Neuronal stem cell (in vitro differentiated cells): ENCODE results near the gene CCT6B. TPM values are rescaled to one million over a fixed set of nuclear protein-coding genes. Genes with fewer than 3 reads are reported as not detected.

Experiments
- DNase-seq: peaks from one replicate; pipeline ENCODE4 v3.0.0-alpha.2; 2013; ENCODE audit warnings: low spot score
- H2AFZ ChIP-seq: one replicate; pipeline ENCODE4 v1.6.1; 2013; ENCODE audit warnings: mild to moderate bottlenecking, low read length, inconsistent platforms
- H2AK5ac ChIP-seq: 2 replicates; pipeline ENCODE4 v1.6.1; 2013; ENCODE audit warnings: low read depth, mild to moderate bottlenecking, inconsistent platforms, low read length, moderate library complexity, mixed read lengths
- H2BK120ac ChIP-seq: 2 replicates; pipeline ENCODE4 v1.6.1; 2013; ENCODE audit warnings: low read depth, mild to moderate bottlenecking, inconsistent platforms, low read length, moderate library complexity, mixed read lengths
- H2BK12ac ChIP-seq: one replicate; pipeline ENCODE4 v1.6.1; 2013; ENCODE audit warnings: low read length, inconsistent platforms
- H2BK15ac ChIP-seq: 2 replicates; pipeline ENCODE4 v1.6.1; 2013; ENCODE audit warnings: mild to moderate bottlenecking, low read length, inconsistent platforms, mixed read lengths
- H2BK5ac ChIP-seq: one replicate; pipeline ENCODE4 v1.6.1; 2013; ENCODE audit warnings: inconsistent platforms, mild to moderate bottlenecking, low read length, moderate library complexity
- H3K14ac ChIP-seq: one replicate; pipeline ENCODE4 v1.6.1; 2013; ENCODE audit warnings: low read length, inconsistent platforms
- H3K18ac ChIP-seq: 2 replicates; pipeline ENCODE4 v1.6.1; 2013; ENCODE audit warnings: low read length, inconsistent platforms
- H3K23ac ChIP-seq: 2 replicates; pipeline ENCODE4 v1.6.1; 2013; ENCODE audit warnings: low read depth, mild to moderate bottlenecking, mixed read lengths, low read length, inconsistent platforms; ENCODE audit not compliant: poor library complexity
- H3K27ac ChIP-seq: replicated peaks from 3 replicates; pipeline ENCODE4 v1.5.1; 2013; ENCODE audit warnings: low read length, inconsistent platforms
- H3K27me3 ChIP-seq, 3 experiments: 2 replicates each; pipeline ENCODE4 v1.6.1; 2013; ENCODE audit warnings: low read length in 3 of 3, mild to moderate bottlenecking in 2 of 3, inconsistent platforms in 1 of 3, low read depth in 1 of 3, mixed read lengths in 1 of 3, moderate library complexity in 1 of 3; ENCODE audit not compliant: control insufficient read depth in 3 of 3, insufficient read depth in 3 of 3
- H3K36me3 ChIP-seq, 2 donors: replicated peaks in 1 of 2; 2 replicates each; pipeline ENCODE4 v1.6.1; 2013; ENCODE audit warnings: low read length in 2 of 2; ENCODE audit not compliant: control insufficient read depth in 2 of 2, insufficient read depth in 2 of 2
- H3K4ac ChIP-seq: 2 replicates; pipeline ENCODE4 v1.6.1; 2013; ENCODE audit warnings: inconsistent platforms, mild to moderate bottlenecking, low read length, moderate library complexity
- H3K4me1 ChIP-seq, 2 donors: 1 replicate in 1 of 2; 2 replicates in 1 of 2; pipeline ENCODE4 v1.6.1; 2013; ENCODE audit warnings: low read length in 2 of 2, low read depth in 1 of 2; ENCODE audit not compliant: control insufficient read depth in 2 of 2, insufficient read depth in 1 of 2
- H3K4me2 ChIP-seq: one replicate; pipeline ENCODE4 v1.6.1; 2013; ENCODE audit warnings: mild to moderate bottlenecking, low read length, inconsistent platforms; ENCODE audit not compliant: insufficient read depth, poor library complexity, severe bottlenecking
- H3K4me3 ChIP-seq, 2 donors: 2 replicates each; pipeline ENCODE4 v1.5.1; 2013; ENCODE audit warnings: low read length in 2 of 2, mild to moderate bottlenecking in 2 of 2, inconsistent platforms in 1 of 2, moderate library complexity in 1 of 2
- H3K79me1 ChIP-seq: one replicate; pipeline ENCODE4 v1.6.1; 2013; ENCODE audit warnings: low read depth, mild to moderate bottlenecking, inconsistent platforms, low read length, moderate library complexity
- H3K9ac ChIP-seq: one replicate; pipeline ENCODE4 v1.6.1; 2013; ENCODE audit warnings: mild to moderate bottlenecking, low read depth, low read length, inconsistent platforms; ENCODE audit not compliant: poor library complexity
- H3K9me3 ChIP-seq, 2 donors: replicated peaks in 1 of 2; 2 replicates each; pipeline versions ENCODE3 to v1.6.1; 2013; ENCODE audit warnings: low read length in 2 of 2, mild to moderate bottlenecking in 2 of 2, inconsistent platforms in 1 of 2, low read depth in 1 of 2, mixed read lengths in 1 of 2, moderate library complexity in 1 of 2; ENCODE audit not compliant: control insufficient read depth in 2 of 2, insufficient read depth in 1 of 2
- H4K8ac ChIP-seq: one replicate; pipeline ENCODE4 v1.6.1; 2013; ENCODE audit warnings: low read depth, mild to moderate bottlenecking, inconsistent platforms, low read length, moderate library complexity
- H4K91ac ChIP-seq: one replicate; pipeline ENCODE4 v1.6.1; 2013; ENCODE audit warnings: low read length, low read depth, mild to moderate bottlenecking, inconsistent platforms; ENCODE audit not compliant: poor library complexity
- WGBS, 2 donors: extraction: QIAGEN DNeasy Blood & Tissue Kit; methylation state at CpG; one replicate each; pipeline ENCODE4 v1.1.7; 2013; ENCODE audit warnings: missing lambda C conversion rate in 2 of 2, mixed read lengths in 1 of 2; ENCODE audit not compliant: insufficient read length in 2 of 2, insufficient replicate concordance in 1 of 2; ENCODE audit errors: extremely low coverage in 2 of 2; 5-methylcytosine and 5-hydroxymethylcytosine counted together
- polyA plus RNA-seq, 2 experiments: library from polyadenylated mRNA; stranded (reverse); fragments of 200-250 nt; gene quantifications; one replicate each; pipeline ENCODE4 v1.2.3, GENCODE V29; 2013

The CCT6B gene, protein sequence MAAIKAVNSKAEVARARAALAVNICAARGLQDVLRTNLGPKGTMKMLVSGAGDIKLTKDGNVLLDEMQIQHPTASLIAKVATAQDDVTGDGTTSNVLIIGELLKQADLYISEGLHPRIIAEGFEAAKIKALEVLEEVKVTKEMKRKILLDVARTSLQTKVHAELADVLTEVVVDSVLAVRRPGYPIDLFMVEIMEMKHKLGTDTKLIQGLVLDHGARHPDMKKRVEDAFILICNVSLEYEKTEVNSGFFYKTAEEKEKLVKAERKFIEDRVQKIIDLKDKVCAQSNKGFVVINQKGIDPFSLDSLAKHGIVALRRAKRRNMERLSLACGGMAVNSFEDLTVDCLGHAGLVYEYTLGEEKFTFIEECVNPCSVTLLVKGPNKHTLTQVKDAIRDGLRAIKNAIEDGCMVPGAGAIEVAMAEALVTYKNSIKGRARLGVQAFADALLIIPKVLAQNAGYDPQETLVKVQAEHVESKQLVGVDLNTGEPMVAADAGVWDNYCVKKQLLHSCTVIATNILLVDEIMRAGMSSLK
- polyA plus RNA-seq (2013, experiment 1 of 2): 3.0 TPM
- polyA plus RNA-seq (2013, experiment 2 of 2): 2.5 TPM

DNA sequence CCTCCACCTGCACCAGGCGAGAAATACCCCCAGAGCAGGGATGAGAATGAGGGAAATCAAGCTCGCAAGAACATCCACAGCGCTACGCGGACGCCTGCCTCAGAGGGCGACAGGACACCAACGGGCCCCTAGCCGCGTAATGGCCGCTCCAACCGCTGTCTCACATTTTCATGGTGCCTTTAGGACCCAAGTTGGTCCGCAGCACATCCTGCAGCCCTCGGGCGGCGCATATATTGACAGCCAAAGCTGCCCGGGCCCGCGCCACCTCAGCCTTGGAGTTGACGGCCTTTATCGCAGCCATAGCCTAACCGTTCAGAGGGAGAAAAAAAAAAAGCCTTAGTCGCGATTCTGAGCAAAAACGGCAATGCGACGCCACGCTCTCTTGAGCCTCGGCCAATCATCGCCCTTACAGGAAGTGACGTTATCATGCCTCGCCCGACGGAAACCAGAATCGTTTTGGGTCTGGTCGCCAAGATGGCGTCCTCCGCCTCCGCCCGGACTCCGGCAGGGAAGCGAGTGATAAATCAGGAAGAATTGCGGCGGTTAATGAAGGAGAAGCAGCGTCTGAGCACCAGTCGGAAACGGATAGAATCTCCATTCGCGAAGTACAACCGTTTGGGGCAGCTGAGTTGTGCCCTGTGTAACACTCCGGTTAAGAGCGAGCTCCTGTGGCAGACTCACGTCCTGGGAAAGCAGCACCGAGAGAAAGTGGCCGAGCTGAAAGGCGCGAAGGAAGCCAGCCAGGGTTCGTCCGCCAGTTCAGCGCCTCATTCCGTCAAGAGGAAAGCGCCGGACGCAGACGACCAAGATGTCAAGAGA, at the start of gene CCT6B, which contains the start of gene ZNF830:
CCT6B (minus strand) TSS at position 368 of the 819 bp plus-strand sequence; CDS start at position 301, 67 bp downstream.
ZNF830 (plus strand) TSS at position 448 of the 819 bp plus-strand sequence; CDS start at position 475, 27 bp downstream.
- Histone ChIP-seq H2BK15ac (no peak within 1 kb of the TSS), H2AFZ (peak within 1 kb of the TSS; percentile 86), H2BK120ac (peak within 1 kb of the TSS; percentile 0), H2BK12ac (no peak within 1 kb of the TSS), H3K18ac (peak within 1 kb of the TSS; percentile 92), H4K8ac (peak within 1 kb of the TSS; percentile 98), H3K4me2 (peak within 1 kb of the TSS; percentile 82), H3K4ac (peak within 1 kb of the TSS; percentile 30), H3K36me3 (peaks cover 3 to 38% of the 10 kb centered on the region in 2 donors), H3K9me3 (no peaks in the 10 kb centered on the region), H3K27ac (peak within 1 kb of the TSS; percentile 30), H4K91ac (no peak within 1 kb of the TSS), H2AK5ac (peak within 1 kb of the TSS; percentile 44), H3K23ac (peak within 1 kb of the TSS; percentile 50), H3K4me3 (peak within 1 kb of the TSS; percentile 92 to 94), H3K79me1 (peaks cover 7% of the 10 kb centered on the region), H3K4me1 (peaks cover 5 to 7% of the 10 kb centered on the region in 2 donors), H3K27me3 (no peaks in the 10 kb centered on the region), H3K9ac (peak within 1 kb of the TSS; percentile 97), H3K14ac (no peak within 1 kb of the TSS), H2BK5ac (peak within 1 kb of the TSS; percentile 63)
- peak; percentile 94 for DNase-seq
- WGBS, 2 donors: no CpG with 5 or more reads among the region's 65 CpGs

DNA sequence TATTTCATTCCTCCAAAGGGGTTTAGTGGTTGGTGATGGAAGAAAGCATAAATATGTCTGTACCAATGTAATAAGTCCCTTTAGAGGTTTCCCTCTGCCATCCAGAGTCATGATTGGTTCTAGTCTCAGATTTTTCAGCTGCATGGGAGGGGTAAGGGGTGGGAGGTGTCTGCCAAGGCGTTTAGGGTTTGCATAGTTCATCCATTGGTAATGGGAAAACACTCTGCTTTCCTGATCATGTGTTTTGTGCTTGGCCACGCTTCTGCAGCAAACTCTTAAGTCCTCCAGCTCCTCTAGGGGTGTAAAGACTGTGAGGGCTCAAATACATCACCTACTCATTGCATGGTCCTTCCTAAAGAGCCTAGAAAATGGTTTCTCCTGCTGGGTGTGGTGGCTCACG, 48.8 kb upstream of the CCT6B start:
- Histone ChIP-seq H3K9ac (no peak overlapping the region), H3K4me3 (no peak overlapping the region), H3K4me1 (peaks cover 0 to 11% of the 10 kb centered on the region in 2 donors), H2BK12ac (no peak overlapping the region), H2BK120ac (no peak overlapping the region), H3K79me1 (no peaks in the 10 kb centered on the region), H3K23ac (no peak overlapping the region), H3K18ac (no peak overlapping the region), H2BK5ac (no peak overlapping the region), H3K9me3 (no peaks in the 10 kb centered on the region), H4K8ac (no peak overlapping the region), H3K27ac (no peak overlapping the region), H4K91ac (no peak overlapping the region), H3K4me2 (no peak overlapping the region), H3K36me3 (peaks cover 12 to 77% of the 10 kb centered on the region in 2 donors), H2AFZ (no peak overlapping the region), H2AK5ac (no peak overlapping the region), H3K14ac (no peak overlapping the region), H2BK15ac (no peak overlapping the region), H3K27me3 (no peaks in the 10 kb centered on the region), H3K4ac (no peak overlapping the region)
- no CpG with 5 or more reads among the region's 3 CpGs for WGBS, 2 donors
- no peak for DNase-seq

DNA sequence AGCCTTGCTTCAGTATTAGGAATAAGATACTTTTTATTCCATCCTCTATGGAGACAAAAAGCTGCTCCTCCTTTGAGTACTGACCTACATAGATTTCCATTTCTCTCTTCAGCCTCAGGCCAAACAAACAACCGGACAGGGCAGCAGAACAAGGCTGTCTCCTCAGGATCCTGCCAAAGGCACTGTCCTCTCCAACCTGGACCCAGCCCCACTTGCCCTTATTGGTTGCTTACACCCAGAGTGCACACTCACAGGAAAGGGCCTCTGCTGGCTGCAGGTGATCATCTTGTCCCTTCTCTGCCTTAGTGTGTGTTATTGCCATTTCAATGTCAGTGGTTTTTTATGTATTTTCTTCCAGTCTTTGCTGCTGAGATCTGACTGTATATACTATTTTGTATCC, 45.7 kb upstream of the CCT6B start:
- DNase-seq: no peak
- Histone ChIP-seq H3K23ac (no peak overlapping the region), H2BK120ac (no peak overlapping the region), H2AK5ac (no peak overlapping the region), H3K9ac (no peak overlapping the region), H3K79me1 (no peaks in the 10 kb centered on the region), H3K27ac (no peak overlapping the region), H4K8ac (no peak overlapping the region), H3K27me3 (no peaks in the 10 kb centered on the region), H2BK5ac (no peak overlapping the region), H3K9me3 (no peaks in the 10 kb centered on the region), H4K91ac (no peak overlapping the region), H3K36me3 (peaks cover 39 to 91% of the 10 kb centered on the region in 2 donors), H2BK12ac (no peak overlapping the region), H3K4me1 (peaks cover 0 to 4% of the 10 kb centered on the region in 2 donors), H2BK15ac (no peak overlapping the region), H3K14ac (no peak overlapping the region), H3K18ac (no peak overlapping the region), H2AFZ (no peak overlapping the region), H3K4ac (no peak overlapping the region), H3K4me2 (no peak overlapping the region), H3K4me3 (no peak overlapping the region)
- WGBS, 2 donors: no CpG with 5 or more reads among the region's 1 CpG
